ENCODE measurements around the gene MAP3K7CL.
A peak's percentile ranks its signal among the peaks of the same experiment; 100 is the strongest.

The MAP3K7CL gene

DNA sequence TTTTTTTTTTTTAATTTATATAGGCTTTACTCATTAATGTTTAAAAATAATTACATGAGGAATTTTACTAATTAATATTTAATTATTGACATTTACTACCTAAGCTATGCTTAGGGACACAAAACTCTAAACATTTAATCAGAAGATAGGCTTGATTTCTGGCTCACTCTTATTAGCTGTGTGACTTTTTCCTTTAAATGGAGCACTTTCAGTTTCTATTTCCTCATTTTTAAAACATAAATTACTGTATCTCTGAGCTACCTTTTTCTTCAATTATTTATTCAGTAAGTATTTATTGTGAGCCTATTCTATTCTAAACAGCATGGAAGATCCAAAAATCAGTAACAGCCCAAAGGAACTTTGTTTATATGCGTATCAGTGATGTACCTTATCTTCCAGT lies 40.5 kb downstream of the MAP3K7CL start:
- DNase-seq = no peak

DNA sequence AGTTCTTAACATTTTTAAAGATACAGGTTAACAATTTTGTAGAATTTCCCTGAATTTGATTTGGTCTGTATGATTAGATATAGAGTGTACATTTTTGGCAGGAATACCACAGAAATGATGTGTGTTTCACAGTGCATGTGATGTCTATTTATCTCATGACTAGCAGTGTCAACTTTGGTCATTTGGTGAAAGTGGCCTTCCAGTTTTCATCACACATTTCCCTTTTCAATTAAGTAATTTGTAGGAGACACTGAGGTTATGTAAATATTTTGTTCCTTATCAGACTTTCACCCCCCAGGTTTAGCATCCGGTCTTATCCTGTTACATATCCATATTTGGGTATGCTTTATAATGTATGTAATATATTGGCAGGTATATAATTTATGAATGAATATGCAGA lies 41.8 kb downstream of the MAP3K7CL start:
- no peak for DNase-seq

DNA sequence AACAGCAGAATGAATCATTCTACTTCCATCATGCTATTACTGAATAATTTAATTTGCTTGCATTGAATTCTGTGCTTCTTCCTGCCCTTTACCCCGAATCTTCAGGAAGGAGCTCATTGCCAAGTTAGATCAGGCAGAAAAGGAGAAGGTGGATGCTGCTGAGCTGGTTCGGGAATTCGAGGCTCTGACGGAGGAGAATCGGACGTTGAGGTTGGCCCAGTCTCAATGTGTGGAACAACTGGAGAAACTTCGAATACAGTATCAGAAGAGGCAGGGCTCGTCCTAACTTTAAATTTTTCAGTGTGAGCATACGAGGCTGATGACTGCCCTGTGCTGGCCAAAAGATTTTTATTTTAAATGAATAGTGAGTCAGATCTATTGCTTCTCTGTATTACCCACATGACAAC lies 44.2 kb downstream of the MAP3K7CL start:
- DNase-seq = no peak

DNA sequence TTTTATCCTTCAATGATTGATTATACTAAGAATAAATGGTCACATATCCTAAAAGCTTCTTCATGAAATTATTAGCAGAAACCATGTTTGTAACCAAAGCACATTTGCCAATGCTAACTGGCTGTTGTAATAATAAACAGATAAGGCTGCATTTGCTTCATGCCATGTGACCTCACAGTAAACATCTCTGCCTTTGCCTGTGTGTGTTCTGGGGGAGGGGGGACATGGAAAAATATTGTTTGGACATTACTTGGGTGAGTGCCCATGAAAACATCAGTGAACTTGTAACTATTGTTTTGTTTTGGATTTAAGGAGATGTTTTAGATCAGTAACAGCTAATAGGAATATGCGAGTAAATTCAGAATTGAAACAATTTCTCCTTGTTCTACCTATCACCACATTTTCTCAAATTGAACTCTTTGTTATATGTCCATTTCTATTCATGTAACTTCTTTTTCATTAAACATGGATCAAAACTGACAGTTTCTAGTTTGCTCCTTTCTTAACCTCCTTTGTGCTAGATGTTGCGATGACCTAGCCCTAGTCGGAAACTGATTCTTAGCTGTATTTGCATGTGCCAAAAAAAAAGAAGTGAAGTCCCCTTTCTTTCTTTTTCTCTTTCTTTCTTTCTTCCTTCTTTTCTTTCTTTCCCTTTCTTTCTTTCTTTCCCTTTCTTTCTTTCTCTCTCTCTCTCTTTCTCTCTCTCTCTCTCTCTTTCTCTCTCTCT lies 45.1 kb downstream of the MAP3K7CL start:
- no peak for DNase-seq

DNA sequence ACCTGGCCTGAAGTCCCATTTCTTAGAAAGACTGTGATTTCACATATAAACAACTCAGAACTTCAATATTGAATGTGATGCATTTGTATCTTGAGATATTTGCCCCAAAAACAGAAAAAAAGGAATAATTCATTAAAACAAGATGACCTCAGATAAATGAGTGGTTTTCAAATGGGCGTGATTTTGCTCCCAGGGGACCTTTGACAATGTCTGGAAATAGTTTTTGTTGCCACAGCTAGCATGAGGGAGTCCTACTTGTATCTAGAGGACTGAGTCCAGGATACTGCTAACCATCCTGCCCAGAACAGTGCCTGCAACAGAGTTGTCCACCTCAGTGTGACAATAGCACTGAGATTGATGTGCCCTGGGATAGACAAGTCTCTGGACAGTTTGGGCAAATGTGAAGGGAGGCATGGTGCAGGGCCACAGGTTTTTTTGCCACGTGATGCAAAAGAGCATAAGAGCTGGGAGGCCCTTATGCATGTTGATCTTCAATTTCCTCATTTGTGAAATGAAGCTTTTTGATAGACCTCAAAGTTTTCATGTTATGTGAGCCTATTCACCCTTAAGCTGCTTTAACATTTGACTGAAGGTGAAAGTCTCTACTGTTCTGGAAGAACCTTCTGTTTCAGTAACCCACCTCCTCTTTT lies 46.2 kb downstream of the MAP3K7CL start:
- DNase-seq = no peak

DNA sequence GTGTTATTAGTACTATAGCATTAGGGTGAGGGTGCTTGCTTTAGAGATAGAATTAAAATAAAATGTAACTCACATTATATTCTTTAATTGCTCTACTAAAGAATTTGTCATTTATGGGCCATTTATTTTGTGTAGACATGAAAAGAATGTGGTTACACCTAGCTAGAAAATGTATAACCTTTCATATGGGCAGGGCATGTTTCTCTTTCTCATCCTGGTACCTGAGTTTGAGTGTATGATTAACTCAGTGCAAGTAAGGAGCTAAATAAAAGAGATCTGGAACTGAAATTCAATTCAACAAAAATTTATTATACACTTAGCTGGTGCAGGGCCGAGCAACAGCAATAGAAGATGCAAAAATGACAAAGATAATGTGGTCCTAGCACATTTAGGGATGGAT lies 47.4 kb downstream of the MAP3K7CL start:
- no peak for DNase-seq

DNA sequence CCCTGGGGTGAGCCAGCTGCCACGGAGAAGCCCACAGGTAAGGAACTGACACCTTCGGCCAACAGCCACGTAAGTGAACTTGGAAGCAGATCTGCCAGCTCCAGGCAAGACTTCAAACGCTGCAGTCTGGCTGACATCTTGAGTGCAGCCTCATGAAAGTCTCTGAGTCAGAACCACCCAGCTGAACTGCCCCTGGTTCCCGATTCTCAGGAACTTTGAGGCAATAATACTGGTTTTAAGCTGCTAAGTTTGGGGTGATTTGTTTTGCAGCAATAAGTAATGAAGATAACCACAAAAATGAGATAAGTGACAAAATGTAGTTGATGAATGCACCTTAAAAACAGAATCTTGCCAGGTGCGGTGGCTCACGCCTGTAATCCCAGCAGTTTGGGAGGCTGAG lies 48.5 kb downstream of the MAP3K7CL start:
- DNase-seq = no peak

- no peak for DNase-seq
Observed at GRCh38 chr21:29179503-29179902, 49.1 kb downstream of the MAP3K7CL start.

GRCh38 chr21:29181799-29182470 lies 51.5 kb downstream of the MAP3K7CL start:
- DNase-seq = no peak

DNA sequence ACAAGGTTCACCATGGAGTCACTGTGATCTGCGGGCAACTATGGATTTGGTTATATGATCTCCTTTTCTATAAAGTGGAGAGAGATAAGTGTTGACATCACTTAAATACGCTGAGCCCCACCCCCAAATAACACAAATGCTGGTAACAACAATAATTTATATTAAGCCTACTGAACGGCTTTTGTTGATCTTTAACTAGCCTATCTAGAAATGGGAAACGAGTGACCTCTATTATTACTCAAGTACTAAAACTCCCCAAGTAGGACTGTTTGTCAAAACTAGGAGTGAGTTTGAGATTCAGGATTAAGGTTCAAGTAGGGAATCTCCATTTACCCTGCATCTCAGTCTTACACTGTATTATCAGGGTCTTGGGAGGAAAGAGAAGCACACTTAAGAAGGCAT lies 52.2 kb downstream of the MAP3K7CL start:
- DNase-seq = no peak

DNA sequence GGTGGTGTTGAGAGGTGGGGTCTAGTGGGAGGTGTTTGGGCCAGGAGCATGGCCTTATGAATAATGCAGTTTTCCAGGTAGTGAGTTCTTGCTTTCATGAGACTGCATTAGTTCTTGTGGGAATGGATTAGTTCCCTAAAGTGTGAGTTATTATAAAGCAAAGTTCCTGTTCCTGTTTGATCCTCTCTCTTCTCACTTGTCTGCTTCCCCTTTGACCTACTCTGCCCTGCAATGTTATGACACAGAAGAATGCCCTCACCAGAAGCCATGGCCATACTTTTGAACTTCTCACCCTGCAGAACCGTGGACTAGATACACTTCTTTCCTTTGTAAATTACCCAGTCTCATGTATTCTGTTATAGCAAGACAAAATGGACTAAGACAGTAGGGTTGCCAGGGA lies 53.6 kb downstream of the MAP3K7CL start:
- DNase-seq = no peak

DNA sequence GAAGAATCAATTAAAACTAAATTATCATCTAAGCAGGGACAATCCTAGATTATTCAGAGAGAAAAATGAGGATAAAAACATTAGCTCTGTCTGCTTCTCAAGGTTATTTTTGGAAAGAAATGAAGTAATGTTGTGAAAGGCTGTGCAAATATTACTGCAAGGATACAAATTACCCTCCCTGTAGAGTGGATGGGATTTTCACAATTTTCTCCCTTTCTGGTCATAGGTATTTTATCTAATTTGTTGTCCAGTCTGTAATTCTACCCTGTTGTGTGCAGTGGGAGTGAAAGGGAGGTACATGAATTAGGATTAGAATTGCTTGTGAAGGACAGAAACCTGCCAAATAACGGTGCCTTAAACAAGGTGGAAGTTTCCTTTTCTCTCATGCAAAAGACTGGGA lies 54.7 kb downstream of the MAP3K7CL start:
- DNase-seq = no peak

DNA sequence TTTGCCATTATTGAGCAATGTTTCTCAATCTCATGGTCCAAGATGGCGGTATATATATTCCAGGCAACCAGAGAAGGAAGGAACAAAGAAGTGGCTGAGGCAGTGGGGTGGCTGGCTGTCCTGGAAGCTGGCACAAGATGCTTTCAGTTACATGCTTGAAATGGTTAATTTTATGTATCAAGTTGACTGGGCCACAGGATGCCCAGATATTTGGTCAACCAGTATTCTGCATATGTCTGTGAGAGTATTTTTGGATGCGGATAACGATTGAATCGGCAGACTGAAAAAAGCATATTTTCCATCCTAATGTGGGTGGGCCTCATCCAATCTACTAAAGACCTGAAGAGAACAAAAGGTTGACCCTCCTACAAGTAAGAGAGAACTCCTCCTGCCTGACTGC lies 55.2 kb downstream of the MAP3K7CL start:
- DNase-seq = no peak

GRCh38 chr21:29186246-29186645 lies 55.8 kb downstream of the MAP3K7CL start:
- DNase-seq = no peak

GRCh38 chr21:29187944-29188343 lies 57.5 kb downstream of the MAP3K7CL start:
- DNase-seq = no peak

- DNase-seq = no peak
Observed at GRCh38 chr21:29189353-29189752, 58.9 kb downstream of the MAP3K7CL start.

DNA sequence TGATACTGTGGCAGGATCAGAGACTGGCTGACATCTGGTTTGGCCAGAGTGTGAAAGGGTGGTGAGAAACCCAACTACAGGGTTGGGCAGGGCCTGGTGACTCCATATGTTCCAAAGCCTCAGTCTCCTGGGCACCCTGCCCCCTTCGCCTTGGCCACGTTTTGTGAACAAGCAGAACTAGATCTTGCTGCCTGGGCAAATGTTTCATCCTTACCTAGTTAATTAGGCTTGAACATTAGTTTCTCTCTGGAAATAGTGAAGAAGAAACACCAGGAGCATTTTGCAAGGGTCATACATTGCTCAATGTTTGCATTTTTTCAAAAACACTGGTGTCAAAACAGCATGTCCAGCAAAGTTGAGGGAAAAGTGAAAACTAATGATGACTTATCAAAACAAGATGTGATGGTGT lies 60.5 kb downstream of the MAP3K7CL start:
- DNase-seq = no peak

- no peak for DNase-seq
Observed at GRCh38 chr21:29193072-29193471, 62.6 kb downstream of the MAP3K7CL start.

GRCh38 chr21:29193901-29194300 lies 63.5 kb downstream of the MAP3K7CL start:
- DNase-seq = no peak

DNA sequence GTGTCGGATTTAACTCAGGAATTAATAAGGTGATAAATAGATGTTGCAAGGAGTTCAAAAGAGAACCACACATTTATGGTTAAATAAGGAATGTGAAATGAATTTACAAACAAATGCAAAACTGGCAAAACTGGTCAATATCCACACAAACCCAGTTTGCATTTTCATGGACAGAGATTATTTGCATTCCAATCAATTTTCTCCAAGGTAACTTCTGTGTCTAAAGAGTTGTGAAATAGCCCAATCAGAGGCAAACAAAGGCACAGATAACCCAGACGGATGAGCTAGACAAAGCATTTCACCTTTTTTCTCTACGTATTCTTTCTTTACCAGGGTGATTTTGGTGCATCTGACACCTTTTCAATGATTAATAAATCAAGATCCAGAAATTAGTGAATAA lies 63.9 kb downstream of the MAP3K7CL start:
- DNase-seq = no peak

DNA sequence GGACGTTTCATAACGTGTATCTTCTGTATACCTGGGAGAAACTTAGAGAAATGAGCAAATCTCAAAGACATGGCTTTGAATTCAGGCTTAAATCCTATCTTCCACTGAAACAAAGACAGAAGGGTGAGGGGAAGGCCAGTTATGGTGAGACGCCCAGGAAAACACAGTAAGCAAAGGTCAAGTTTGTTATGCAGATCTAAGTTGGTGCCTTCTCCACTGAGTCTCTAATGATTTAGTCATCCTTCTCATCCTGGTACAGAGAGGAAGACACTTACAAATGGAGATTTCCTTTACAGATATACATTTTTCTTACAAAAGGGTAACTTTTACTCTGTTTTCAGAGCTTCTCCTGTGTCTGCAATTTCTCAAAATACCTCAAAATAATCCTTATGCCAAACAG lies 64.4 kb downstream of the MAP3K7CL start:
- no peak for DNase-seq

- DNase-seq = peak; percentile 78
Observed at GRCh38 chr21:29195981-29196669, 65.7 kb downstream of the MAP3K7CL start.

DNA sequence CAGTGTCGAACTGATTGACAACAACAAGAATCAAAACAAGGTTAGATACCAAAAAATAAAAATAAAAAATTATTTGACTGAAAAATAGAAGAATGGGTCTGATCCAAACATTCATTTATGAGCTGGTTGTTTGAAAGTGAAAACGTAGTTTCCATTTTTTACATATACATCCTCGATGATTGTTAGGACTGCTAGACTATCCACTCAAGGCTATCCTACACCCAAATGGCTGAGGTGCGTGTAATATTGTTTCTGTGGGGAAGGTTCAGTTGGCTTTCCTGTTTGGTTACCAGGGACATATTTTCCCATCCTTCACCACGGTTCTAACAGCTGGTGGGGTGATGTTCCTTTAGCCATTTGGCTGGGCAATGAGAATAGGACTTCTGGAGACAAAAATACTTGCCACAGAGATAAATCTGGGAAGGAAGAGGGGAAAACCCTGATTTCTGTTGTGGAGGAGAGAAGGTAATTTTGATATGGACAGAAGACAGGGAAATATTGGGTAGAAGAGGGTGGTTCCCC lies 66.3 kb downstream of the MAP3K7CL start:
- DNase-seq = no peak

Data from stimulated activated CD4-positive, alpha-beta T cell treated with anti-CD3 and anti-CD28 coated beads, Interleukin-1b, Interleukin-23, amount 100 ng/mL, for 48 hours (primary cell).